Muscle of back (tissue), 11 donors: ENCODE data around the gene NUP210. TPM values are rescaled to one million over a fixed set of nuclear protein-coding genes. Genes with fewer than 3 reads are reported as not detected.
A peak's percentile ranks its signal among the peaks of the same experiment; 100 is the strongest.

Experiments
- DNase-seq, 3 donors: peaks; one replicate each; pipeline versions ENCODE4 v3.0.0 to v3.0.0-alpha.2; 2013
- polyA plus RNA-seq, 10 donors: library from polyadenylated mRNA; unstranded; fragments of 120-200 nt; gene quantifications; one replicate each; pipeline ENCODE4 v1.2.1, GENCODE V29; 2013; ENCODE audit not compliant: insufficient read length in 10 of 10

NUP210 gene
- polyA plus RNA-seq, 10 donors: 7.2 to 11.8 (median 8.5) TPM

GRCh38 chr3:13349823-13350222 is 70.3 kb downstream of the NUP210 start:
- DNase-seq: no peak

- DNase-seq: peak in 1 of 3 donors; percentile 29
Measured at GRCh38 chr3:13348661-13349396, 71.3 kb downstream of the NUP210 start.

GRCh38 chr3:13348100-13348499 is 72.0 kb downstream of the NUP210 start:
- DNase-seq: no peak

GRCh38 chr3:13347390-13347950 is 72.7 kb downstream of the NUP210 start:
- DNase-seq: peak in 1 of 3 donors; percentile 49

- DNase-seq: peak; percentile 19 to 37 (median 28)
Measured at GRCh38 chr3:13346481-13347389, 73.4 kb downstream of the NUP210 start.

- no peak for DNase-seq
Measured at GRCh38 chr3:13345772-13346171, 74.3 kb downstream of the NUP210 start.

- no peak for DNase-seq
Measured at GRCh38 chr3:13345284-13345683, 74.8 kb downstream of the NUP210 start.

GRCh38 chr3:13344663-13345062 is 75.5 kb downstream of the NUP210 start:
- no peak for DNase-seq

GRCh38 chr3:13343601-13344000 is 76.5 kb downstream of the NUP210 start:
- no peak for DNase-seq

- no peak for DNase-seq
Measured at GRCh38 chr3:13341229-13341905, 78.8 kb downstream of the NUP210 start.

GRCh38 chr3:13339833-13340232 is 80.3 kb downstream of the NUP210 start:
- no peak for DNase-seq

- no peak for DNase-seq
Measured at GRCh38 chr3:13338996-13339395, 81.1 kb downstream of the NUP210 start.

- no peak for DNase-seq
Measured at GRCh38 chr3:13338231-13338630, 81.9 kb downstream of the NUP210 start.

GRCh38 chr3:13336592-13336991 is 83.5 kb downstream of the NUP210 start:
- no peak for DNase-seq

- DNase-seq: no peak
Measured at GRCh38 chr3:13335503-13335902, 84.6 kb downstream of the NUP210 start.

GRCh38 chr3:13335059-13335458 is 85.1 kb downstream of the NUP210 start:
- no peak for DNase-seq

GRCh38 chr3:13333236-13333897 is 86.8 kb downstream of the NUP210 start:
- no peak for DNase-seq

GRCh38 chr3:13332740-13333139 is 87.4 kb downstream of the NUP210 start:
- no peak for DNase-seq

GRCh38 chr3:13332158-13332557 is 88.0 kb downstream of the NUP210 start:
- no peak for DNase-seq

- DNase-seq: no peak
Measured at GRCh38 chr3:13329746-13330145, 90.4 kb downstream of the NUP210 start.

GRCh38 chr3:13325892-13326443 is 94.2 kb downstream of the NUP210 start:
- DNase-seq: no peak
